ENCODE results near the gene CNOT6.

DNA sequence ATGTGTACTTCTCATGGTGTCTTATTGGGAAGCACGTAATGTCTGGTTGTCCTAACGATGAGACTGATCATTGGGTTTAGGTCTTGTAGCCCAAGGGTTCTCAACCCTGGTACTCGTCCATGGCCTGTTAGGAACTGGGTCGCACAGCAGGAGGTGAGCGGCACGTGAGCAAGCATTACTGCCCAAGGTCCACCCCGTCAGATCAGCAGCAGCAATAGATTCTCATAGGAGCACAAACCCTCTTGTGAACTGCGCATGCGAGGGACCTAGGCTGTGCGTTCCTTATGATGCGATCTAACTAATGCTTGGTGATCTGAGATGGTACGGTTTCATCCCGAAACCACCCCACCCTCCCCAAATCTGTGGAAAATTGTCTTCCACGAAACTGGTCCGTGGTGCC lies 33.5 kb downstream of the CNOT6 start:
- no peak for TF ChIP-seq YY1 (IDR thresholded peaks at IDR 0.05; ENCODE audit: insufficient read depth, insufficient read length)
- TF ChIP-seq SUZ12 (IDR thresholded peaks at IDR 0.05; ENCODE audit: extremely low read depth, insufficient read depth, insufficient read length), result no peak
- TF ChIP-seq ZNF274 (IDR thresholded peaks at IDR 0.05; ENCODE audit: low read depth, low read length), result no peak

All from NT2/D1 (cell line).